ENCODE measurements around the gene SPDYE5. TPM values are rescaled to one million over a fixed set of nuclear protein-coding genes. Genes with fewer than 3 reads are reported as not detected.

SPDYE5 gene
- total and polyA plus RNA-seq, 9 of the 15 experiments (the other 6 are each of a cell fraction or from before 2014, with no cell fraction given) = 0.07 to 0.28 (median 0.13) TPM; not detected in 6

DNA sequence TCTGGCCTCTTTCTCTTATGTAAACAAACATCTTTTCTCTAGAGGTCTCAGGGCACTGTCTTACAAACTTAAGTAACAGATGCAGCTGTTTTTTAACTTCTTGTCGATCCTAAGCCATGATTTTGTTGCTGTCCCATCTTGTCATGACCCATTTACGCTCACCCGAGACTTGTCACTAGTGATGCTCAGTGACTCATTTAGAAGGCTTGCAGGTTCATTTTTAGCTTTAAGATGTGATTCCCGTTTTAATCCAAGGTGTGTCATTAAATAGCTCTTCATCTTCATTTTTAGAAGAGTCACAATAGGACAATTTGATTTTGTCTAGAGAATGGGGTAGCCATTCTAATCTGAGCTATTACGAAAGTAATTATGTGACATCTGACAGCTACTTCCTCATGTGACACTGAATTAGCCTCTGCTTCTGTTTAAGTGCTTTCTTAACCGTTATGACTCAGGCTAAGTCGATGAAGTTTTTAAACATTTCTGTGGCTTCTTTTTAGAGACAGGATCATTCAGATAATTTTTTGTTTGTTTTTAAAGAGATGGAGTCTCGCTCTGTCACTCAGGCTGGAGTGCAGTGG, 42.7 kb downstream of the SPDYE5 start (continued):
- no peak for TF ChIP-seq PYGO2 (tag; IDR thresholded peaks at IDR 0.05)
- TF ChIP-seq FOXM1 (IDR thresholded peaks at IDR 0.05; ENCODE audit: low read depth) = peak; percentile 95
- TF ChIP-seq FOXM1 (CRISPR knock-in tag; IDR thresholded peaks at IDR 0.05; ENCODE audit: low read depth) = no peak
- TF ChIP-seq DNMT1 (IDR thresholded peaks at IDR 0.05) = no peak
- TF ChIP-seq CTBP1 (IDR thresholded peaks at IDR 0.05; ENCODE audit: borderline replicate concordance) = 0 out of 2 replicates have a peak, but pooled peaks have one; percentile 16
- no peak for TF ChIP-seq HDGF (IDR thresholded peaks at IDR 0.05)
- TF ChIP-seq ZNF444 (CRISPR knock-in tag; IDR thresholded peaks at IDR 0.05) = no peak
- TF ChIP-seq POLR3A (IDR thresholded peaks at IDR 0.05; ENCODE audit: borderline replicate concordance, extremely low read depth, insufficient read depth, insufficient read length) = no peak

DNA sequence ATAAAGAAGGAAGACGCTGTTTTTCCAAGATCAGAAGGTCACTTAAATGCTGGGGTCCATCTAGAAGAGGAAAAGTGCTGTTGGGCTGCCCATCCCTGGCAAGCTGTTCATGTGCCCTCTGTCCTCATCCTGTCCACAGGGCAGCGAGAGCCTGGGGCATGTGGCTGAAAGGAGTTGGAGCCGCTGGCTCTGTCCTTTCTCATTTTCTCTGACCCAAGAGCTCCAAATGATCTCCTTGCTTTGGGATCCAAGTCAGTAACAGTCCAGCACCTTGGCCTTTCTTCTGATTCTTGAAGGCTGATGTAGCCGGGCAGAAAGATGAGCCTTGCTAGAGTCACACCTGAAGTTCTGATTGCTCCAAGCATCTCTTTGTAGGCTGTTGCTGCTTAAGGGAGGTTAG, 44.4 kb downstream of the SPDYE5 start:
- H3K27ac ChIP-seq (ENCODE audit: extremely low read depth, low read depth, low read length) = no peak overlapping the region
- H3K27me3 ChIP-seq (ENCODE audit: control insufficient read depth in 2 of 2, insufficient read depth in 2 of 2, low read length in 2 of 2) = no peaks in the 10 kb centered on the region
- no peaks in the 10 kb centered on the region for H3K79me2 ChIP-seq (ENCODE audit: control insufficient read depth, insufficient read depth, low read length)
- H3K9ac ChIP-seq (ENCODE audit: insufficient read depth in 1 of 2, low read depth in 2 of 2, low read length in 2 of 2) = no peak overlapping the region
- FAIRE-seq (no peak), DNase-seq (ENCODE audit: extremely low read depth in 1 of 4, low spot score in 3 of 4) (no peak), ATAC-seq (no peak)
- intact Hi-C loops (cut with micrococcal nuclease) (no loop called here), in situ Hi-C loops (cut with MboI) (no loop called here)
- ChIA-PET POLR2A (no interaction called here), CTCF (ENCODE audit: low intra/inter-chr PET ratio) (no interaction called here)
- H3K4me3 ChIP-seq = no peak overlapping the region
- H3K4me1 ChIP-seq (replicated peaks in 1 of 2; ENCODE audit: control insufficient read depth in 2 of 2, insufficient read depth in 2 of 2, low read length in 2 of 2) = peaks cover 7 to 8% of the 10 kb centered on the region in 2 experiments
- peaks cover under 1% of the 10 kb centered on the region; the same call in 2 of the 3 replicates for H3K36me3 ChIP-seq (ENCODE audit: control insufficient read depth, insufficient read depth, low read length)
- H3K4me2 ChIP-seq (ENCODE audit: insufficient read depth, low read length) = no peak overlapping the region
- WGBS (ENCODE audit: insufficient coverage, low coverage, missing lambda C conversion rate) = 75% methylated on average over 4 of the region's 4 CpGs
- H2AFZ ChIP-seq (ENCODE audit: low read depth, low read length) = no peak overlapping the region
- H4K20me1 ChIP-seq (replicated peaks; ENCODE audit: control insufficient read depth, insufficient read depth, low read length) = no peaks in the 10 kb centered on the region
- no peaks in the 10 kb centered on the region for H3K9me3 ChIP-seq (replicated peaks; ENCODE audit: control insufficient read depth, insufficient read depth, low read depth, low read length)
- H3K9me1 ChIP-seq (ENCODE audit: control insufficient read depth, insufficient read depth, low read length) = no peaks in the 10 kb centered on the region
- no TSS peak for BruUV-seq (replicated peaks)
- TF ChIP-seq NFIC (IDR thresholded peaks at IDR 0.05) (no peak), ETV1 (tag; conservative IDR thresholded peaks at IDR 0.05; ENCODE audit: low read depth) (no peak), SIN3A (IDR thresholded peaks at IDR 0.05; ENCODE audit: borderline replicate concordance in 2 of 2, control insufficient read depth in 1 of 2, low read depth in 2 of 2, low read length in 2 of 2) (no peak), KAT7 (CRISPR knock-in tag; IDR thresholded peaks at IDR 0.05; ENCODE audit: borderline replicate concordance) (no peak), ZFX (CRISPR knock-in tag; IDR thresholded peaks at IDR 0.05) (no peak)
- TF ChIP-seq, protein P1, sequence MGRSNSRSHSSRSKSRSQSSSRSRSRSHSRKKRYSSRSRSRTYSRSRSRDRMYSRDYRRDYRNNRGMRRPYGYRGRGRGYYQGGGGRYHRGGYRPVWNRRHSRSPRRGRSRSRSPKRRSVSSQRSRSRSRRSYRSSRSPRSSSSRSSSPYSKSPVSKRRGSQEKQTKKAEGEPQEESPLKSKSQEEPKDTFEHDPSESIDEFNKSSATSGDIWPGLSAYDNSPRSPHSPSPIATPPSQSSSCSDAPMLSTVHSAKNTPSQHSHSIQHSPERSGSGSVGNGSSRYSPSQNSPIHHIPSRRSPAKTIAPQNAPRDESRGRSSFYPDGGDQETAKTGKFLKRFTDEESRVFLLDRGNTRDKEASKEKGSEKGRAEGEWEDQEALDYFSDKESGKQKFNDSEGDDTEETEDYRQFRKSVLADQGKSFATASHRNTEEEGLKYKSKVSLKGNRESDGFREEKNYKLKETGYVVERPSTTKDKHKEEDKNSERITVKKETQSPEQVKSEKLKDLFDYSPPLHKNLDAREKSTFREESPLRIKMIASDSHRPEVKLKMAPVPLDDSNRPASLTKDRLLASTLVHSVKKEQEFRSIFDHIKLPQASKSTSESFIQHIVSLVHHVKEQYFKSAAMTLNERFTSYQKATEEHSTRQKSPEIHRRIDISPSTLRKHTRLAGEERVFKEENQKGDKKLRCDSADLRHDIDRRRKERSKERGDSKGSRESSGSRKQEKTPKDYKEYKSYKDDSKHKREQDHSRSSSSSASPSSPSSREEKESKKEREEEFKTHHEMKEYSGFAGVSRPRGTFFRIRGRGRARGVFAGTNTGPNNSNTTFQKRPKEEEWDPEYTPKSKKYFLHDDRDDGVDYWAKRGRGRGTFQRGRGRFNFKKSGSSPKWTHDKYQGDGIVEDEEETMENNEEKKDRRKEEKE (IDR thresholded peaks at IDR 0.05; ENCODE audit: borderline replicate concordance in 1 of 2, control insufficient read depth in 1 of 2, low read depth in 2 of 2, low read length in 1 of 2) = no peak
- TF ChIP-seq, protein P2, sequence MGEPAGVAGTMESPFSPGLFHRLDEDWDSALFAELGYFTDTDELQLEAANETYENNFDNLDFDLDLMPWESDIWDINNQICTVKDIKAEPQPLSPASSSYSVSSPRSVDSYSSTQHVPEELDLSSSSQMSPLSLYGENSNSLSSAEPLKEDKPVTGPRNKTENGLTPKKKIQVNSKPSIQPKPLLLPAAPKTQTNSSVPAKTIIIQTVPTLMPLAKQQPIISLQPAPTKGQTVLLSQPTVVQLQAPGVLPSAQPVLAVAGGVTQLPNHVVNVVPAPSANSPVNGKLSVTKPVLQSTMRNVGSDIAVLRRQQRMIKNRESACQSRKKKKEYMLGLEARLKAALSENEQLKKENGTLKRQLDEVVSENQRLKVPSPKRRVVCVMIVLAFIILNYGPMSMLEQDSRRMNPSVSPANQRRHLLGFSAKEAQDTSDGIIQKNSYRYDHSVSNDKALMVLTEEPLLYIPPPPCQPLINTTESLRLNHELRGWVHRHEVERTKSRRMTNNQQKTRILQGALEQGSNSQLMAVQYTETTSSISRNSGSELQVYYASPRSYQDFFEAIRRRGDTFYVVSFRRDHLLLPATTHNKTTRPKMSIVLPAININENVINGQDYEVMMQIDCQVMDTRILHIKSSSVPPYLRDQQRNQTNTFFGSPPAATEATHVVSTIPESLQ (CRISPR knock-in tag; IDR thresholded peaks at IDR 0.05) = no peak

All from K562 (cell line).